ENCODE data around the gene PIP5K1A. TPM values are rescaled to one million over a fixed set of nuclear protein-coding genes. Genes with fewer than 3 reads are reported as not detected.

PIP5K1A gene
- total and polyA plus RNA-seq, 9 donors, result 27.1 to 46.0 (median 38.3) TPM

DNA sequence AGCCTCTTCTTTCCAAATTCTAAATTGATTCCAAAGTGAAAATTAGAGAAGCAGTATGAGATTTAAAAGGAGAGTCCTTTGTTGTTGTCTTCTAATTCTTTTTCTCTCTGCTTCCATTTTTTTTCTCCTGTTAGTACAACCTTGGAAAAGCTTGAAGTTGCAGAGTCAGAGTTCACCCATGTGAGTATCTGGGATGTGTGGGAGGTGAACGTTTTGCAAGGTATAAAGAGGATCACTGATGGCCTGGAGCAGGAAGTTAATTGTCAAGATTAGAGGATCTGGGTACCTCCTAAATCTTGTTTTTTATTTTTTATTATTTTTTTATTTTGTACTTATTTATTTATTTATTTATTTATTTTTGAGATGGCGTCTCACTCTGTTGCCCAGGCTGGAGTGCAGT is 48.4 kb downstream of the PIP5K1A start:
- Histone ChIP-seq H3K4me1 (ENCODE audit: control insufficient read depth, insufficient read depth, low read length) (no peaks in the 10 kb centered on the region), H3K4me3 (ENCODE audit: low read length) (no peak overlapping the region), H3K9me3 (replicated peaks; ENCODE audit: control insufficient read depth, low read depth, low read length) (no peaks in the 10 kb centered on the region), H3K27ac (ENCODE audit: low read length) (no peak overlapping the region), H3K27me3 (ENCODE audit: control insufficient read depth, insufficient read depth, low read length) (no peaks in the 10 kb centered on the region), H3K36me3 (ENCODE audit: control insufficient read depth, insufficient read depth, low read length) (peaks cover 65% of the 10 kb centered on the region)
- 100% methylated on average over 1 of the region's 2 CpGs for WGBS (ENCODE audit: insufficient coverage)
- no peak for DNase-seq

DNA sequence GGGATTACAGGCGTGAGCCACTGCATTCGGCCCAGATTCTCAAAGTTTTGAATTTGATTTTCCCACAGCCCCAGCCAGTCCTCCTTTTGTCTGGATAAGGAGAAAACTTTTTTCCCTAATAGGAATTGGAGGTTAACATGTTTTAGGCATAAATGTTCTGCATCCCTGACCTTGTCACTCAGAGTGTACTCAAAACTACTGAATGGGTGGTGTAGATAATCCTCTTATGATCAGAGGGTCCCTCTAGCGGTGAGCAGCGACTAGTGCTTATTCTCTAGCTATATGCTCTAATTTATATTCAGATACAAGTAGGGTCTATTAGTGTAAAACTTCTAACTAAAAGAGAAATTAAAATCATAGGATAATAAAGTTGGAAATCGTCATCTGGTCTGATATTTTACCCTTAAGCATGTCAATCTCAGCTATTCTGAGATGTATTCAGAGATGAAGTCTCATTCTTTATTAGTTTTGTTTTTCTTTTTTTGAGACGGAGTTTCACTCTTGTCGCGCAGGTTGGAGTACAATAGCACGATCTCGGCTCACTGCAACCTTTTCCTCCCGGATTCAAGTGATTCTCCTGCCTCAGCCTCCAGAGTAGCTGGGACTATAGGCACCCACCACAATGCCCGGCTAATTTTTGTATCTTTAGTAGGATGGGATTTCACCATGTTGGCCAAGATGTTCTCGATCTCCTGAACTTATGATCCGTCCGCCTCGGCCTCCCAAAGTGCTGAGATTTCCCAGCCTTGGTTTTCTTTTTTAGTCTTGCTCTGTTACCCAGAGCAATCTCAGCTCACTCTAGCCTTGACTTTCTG is 53.5 kb downstream of the PIP5K1A start:
- Histone ChIP-seq H3K27me3 (ENCODE audit: control insufficient read depth, insufficient read depth, low read length) (no peaks in the 10 kb centered on the region), H3K9me3 (replicated peaks; ENCODE audit: control insufficient read depth, low read depth, low read length) (no peaks in the 10 kb centered on the region), H3K36me3 (ENCODE audit: control insufficient read depth, insufficient read depth, low read length) (peaks cover 23% of the 10 kb centered on the region), H3K4me3 (ENCODE audit: low read length) (no peak overlapping the region), H3K4me1 (ENCODE audit: control insufficient read depth, insufficient read depth, low read length) (peaks cover 5% of the 10 kb centered on the region), H3K27ac (ENCODE audit: low read length) (no peak overlapping the region)
- 91% methylated on average over 5 of the region's 16 CpGs for WGBS (ENCODE audit: insufficient coverage)
- DNase-seq, result peak; percentile 78

DNA sequence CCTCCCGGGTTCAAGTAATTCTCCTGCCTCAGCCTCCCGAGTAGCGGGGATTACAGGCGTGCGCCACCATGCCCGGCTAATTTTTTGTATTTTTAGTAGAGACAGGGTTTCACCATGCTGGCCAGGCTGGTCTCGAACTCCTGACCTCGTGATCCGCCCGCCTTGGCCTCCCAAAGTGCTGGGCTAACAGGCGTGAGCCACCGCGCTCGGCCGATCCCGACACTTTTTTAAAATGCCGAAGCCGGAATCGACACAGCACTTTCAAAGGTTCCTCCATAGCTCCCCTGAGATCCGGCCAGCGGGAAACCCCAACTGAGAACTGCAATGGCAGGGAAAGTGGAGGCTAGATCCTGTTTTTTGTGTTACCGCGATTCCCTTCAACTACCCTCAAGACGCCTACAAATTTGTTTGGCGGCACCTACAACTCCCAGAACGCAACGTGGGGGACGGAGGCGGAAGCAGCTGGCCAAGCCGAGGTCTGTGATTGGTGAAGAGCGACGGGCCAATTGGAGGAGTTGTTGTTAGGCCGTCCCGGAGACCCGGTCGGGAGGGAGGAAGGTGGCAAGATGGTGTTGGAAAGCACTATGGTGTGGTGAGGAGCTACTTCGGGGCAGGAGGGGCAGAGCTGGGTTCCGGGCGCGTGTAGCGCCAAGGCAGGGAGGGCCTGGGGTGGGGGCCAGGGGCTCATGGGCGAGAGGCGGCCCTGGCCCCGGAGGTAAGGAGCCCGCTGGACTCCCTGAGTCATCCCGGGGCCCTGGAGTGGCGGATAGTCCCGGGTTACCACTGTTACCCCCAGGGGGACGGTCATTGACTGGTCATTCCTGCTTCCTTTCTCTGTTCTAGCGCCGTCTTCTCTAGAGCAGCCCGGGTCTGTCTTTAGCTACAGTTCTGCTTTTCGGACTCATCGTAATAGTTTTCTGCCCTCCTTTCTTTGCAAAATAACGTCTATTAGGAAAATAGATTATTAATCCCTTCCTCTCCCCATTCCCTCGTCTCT is 56.2 kb downstream of the PIP5K1A start, which contains the start of gene PSMD4:
PSMD4 (plus strand) TSS at position 518 of the 997 bp plus-strand sequence; CDS start at position 567, 49 bp downstream.
- no peaks in the 10 kb centered on the region for H3K9me3 ChIP-seq (replicated peaks; ENCODE audit: control insufficient read depth, low read depth, low read length)
- DNase-seq, result peak; percentile 99
- H3K27me3 ChIP-seq (ENCODE audit: control insufficient read depth, insufficient read depth, low read length), result no peaks in the 10 kb centered on the region
- H3K36me3 ChIP-seq (ENCODE audit: control insufficient read depth, insufficient read depth, low read length), result peaks cover 3% of the 10 kb centered on the region
- H3K4me3 ChIP-seq (ENCODE audit: low read length), result peak within 1 kb of the TSS; percentile 73
- peak within 1 kb of the TSS; percentile 86 for H3K27ac ChIP-seq (ENCODE audit: low read length)
- H3K4me1 ChIP-seq (ENCODE audit: control insufficient read depth, insufficient read depth, low read length), result peaks cover 5% of the 10 kb centered on the region
- WGBS (ENCODE audit: insufficient coverage), result 4% methylated on average over 42 of the region's 56 CpGs

DNA sequence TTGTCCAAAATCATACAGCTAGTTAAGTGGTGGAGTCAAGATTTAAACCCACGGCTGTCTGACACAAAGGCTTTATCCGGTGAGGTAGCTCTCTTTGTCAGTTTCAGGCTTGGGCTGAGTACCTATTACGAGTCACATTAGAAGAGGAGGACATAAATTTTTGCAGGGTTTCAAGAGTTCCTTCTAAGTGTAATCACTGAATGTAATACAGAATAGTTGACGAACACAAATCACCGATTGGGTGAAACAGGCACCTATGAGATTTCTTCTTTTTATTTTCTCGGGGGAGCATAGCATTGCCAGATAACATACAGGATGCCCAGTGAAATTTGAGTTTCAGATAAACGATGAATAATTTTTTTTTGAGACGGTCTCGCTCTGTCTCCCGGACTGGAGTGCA is 57.0 kb downstream of the PIP5K1A start:
- Histone ChIP-seq H3K9me3 (replicated peaks; ENCODE audit: control insufficient read depth, low read depth, low read length) (no peaks in the 10 kb centered on the region), H3K27me3 (ENCODE audit: control insufficient read depth, insufficient read depth, low read length) (no peaks in the 10 kb centered on the region), H3K27ac (ENCODE audit: low read length) (peak overlapping the region; percentile 86), H3K4me1 (ENCODE audit: control insufficient read depth, insufficient read depth, low read length) (peaks cover 5% of the 10 kb centered on the region), H3K36me3 (ENCODE audit: control insufficient read depth, insufficient read depth, low read length) (no peaks in the 10 kb centered on the region), H3K4me3 (ENCODE audit: low read length) (peak overlapping the region; percentile 73)
- DNase-seq, result no peak
- WGBS (ENCODE audit: insufficient coverage), result 48% methylated on average over 6 of the region's 10 CpGs

DNA sequence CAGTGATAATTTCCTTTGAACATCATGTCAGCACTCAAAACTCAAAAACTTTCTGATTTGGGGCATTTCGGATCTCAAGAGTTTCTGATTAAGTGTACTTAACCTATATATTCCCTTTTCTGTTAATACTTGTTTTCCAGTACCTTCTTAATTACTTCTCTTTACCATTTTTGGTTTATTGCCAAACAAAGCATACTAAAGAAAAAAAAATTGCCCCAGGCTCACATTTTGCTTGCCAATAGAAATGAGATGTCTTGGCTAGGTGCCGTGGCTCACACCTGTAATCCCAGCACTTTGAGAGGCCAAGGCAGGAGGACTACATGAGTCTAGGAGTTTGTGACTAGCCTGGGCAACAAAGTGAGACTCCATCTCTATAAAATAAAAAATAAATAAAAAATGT is 61.0 kb downstream of the PIP5K1A start:
- 80% methylated on average over 1 of the region's 2 CpGs for whole genome bisulfite sequencing (ENCODE audit: insufficient coverage)
- Histone ChIP-seq H3K27ac (ENCODE audit: low read length) (no peak overlapping the region), H3K36me3 (ENCODE audit: control insufficient read depth, insufficient read depth, low read length) (peaks cover 20% of the 10 kb centered on the region), H3K27me3 (ENCODE audit: control insufficient read depth, insufficient read depth, low read length) (no peaks in the 10 kb centered on the region), H3K4me1 (ENCODE audit: control insufficient read depth, insufficient read depth, low read length) (peaks cover 5% of the 10 kb centered on the region), H3K9me3 (replicated peaks; ENCODE audit: control insufficient read depth, low read depth, low read length) (no peaks in the 10 kb centered on the region), H3K4me3 (ENCODE audit: low read length) (no peak overlapping the region)
- DNase-seq, result no peak

DNA sequence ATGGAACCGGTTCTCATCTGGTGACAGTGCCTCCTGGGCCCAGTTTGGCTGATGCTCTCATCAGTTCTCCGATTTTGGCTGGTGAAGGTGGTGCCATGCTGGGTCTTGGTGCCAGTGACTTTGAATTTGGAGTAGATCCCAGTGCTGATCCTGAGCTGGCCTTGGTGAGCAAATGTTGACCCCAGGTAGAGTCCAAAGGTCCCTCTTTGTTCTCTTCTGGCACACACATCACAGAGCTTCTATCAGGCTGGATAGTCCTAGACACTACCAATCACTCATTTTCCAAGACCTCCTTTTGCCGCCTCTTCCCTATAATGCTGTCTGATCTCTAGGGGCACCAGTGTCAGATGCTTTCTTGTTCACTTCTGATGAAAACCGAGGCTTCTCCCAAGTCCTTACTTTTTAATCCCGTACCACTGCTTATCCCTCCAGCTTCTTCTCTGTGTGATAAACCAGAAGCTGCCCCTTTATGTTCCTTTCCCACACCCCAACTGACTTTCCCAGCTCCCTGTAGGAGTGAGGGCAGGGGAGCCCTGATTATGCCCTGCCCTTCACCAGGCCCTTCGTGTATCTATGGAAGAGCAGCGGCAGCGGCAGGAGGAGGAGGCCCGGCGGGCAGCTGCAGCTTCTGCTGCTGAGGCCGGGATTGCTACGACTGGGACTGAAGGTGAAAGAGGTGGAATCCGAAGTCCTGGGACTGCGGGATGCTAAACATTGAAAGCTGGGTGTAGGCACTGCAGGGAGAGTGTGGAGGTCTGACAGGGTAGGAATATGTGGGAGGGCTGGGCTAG is 67.3 kb downstream of the PIP5K1A start:
- WGBS (ENCODE audit: insufficient coverage), result 89% methylated on average over 10 of the region's 14 CpGs
- Histone ChIP-seq H3K4me1 (ENCODE audit: control insufficient read depth, insufficient read depth, low read length) (no peaks in the 10 kb centered on the region), H3K4me3 (ENCODE audit: low read length) (no peak overlapping the region), H3K27me3 (ENCODE audit: control insufficient read depth, insufficient read depth, low read length) (no peaks in the 10 kb centered on the region), H3K27ac (ENCODE audit: low read length) (no peak overlapping the region), H3K9me3 (replicated peaks; ENCODE audit: control insufficient read depth, low read depth, low read length) (no peaks in the 10 kb centered on the region), H3K36me3 (ENCODE audit: control insufficient read depth, insufficient read depth, low read length) (peaks cover 60% of the 10 kb centered on the region)
- no peak for DNase-seq

DNA sequence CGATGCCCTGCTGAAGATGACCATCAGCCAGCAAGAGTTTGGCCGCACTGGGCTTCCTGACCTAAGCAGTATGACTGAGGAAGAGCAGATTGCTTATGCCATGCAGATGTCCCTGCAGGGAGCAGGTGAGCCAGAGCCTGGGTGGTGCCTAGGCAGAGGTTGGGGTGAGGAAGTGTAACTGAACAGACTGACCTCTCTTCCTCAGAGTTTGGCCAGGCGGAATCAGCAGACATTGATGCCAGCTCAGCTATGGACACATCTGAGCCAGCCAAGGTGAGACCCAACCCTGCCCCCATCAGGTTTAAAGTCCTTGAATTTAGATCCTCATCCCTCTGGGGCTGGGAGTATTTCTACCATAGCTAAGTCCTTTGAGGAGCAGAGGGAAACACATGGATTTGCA is 68.0 kb downstream of the PIP5K1A start:
- no peak for DNase-seq
- peaks cover 64% of the 10 kb centered on the region for H3K36me3 ChIP-seq (ENCODE audit: control insufficient read depth, insufficient read depth, low read length)
- H3K4me3 ChIP-seq (ENCODE audit: low read length), result no peak overlapping the region
- H3K4me1 ChIP-seq (ENCODE audit: control insufficient read depth, insufficient read depth, low read length), result no peaks in the 10 kb centered on the region
- WGBS (ENCODE audit: insufficient coverage), result 100% methylated on average over 1 of the region's 3 CpGs
- no peaks in the 10 kb centered on the region for H3K27me3 ChIP-seq (ENCODE audit: control insufficient read depth, insufficient read depth, low read length)
- no peak overlapping the region for H3K27ac ChIP-seq (ENCODE audit: low read length)
- no peaks in the 10 kb centered on the region for H3K9me3 ChIP-seq (replicated peaks; ENCODE audit: control insufficient read depth, low read depth, low read length)

DNA sequence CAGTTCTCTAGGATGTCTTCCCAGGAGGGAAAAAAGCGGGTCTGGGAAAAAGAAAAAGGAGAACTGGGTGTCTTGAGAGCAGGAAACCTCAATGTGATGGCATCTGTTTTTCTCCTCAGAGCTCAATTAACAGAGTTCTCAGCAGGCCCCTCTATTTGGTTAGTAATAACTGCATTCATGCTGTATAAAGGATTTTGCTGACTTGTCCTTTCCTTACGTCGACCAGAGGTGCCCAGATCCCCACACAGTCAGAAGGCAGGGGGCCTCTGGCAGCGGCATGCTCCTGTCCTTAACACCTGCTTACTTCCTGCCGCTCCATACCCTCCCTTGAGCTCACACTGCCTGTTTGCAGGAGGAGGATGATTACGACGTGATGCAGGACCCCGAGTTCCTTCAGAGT is 68.5 kb downstream of the PIP5K1A start:
- Histone ChIP-seq H3K36me3 (ENCODE audit: control insufficient read depth, insufficient read depth, low read length) (peaks cover 63% of the 10 kb centered on the region), H3K4me3 (ENCODE audit: low read length) (no peak overlapping the region), H3K4me1 (ENCODE audit: control insufficient read depth, insufficient read depth, low read length) (peaks cover 2% of the 10 kb centered on the region), H3K27me3 (ENCODE audit: control insufficient read depth, insufficient read depth, low read length) (no peaks in the 10 kb centered on the region), H3K27ac (ENCODE audit: low read length) (no peak overlapping the region), H3K9me3 (replicated peaks; ENCODE audit: control insufficient read depth, low read depth, low read length) (no peaks in the 10 kb centered on the region)
- WGBS (ENCODE audit: insufficient coverage), result 86% methylated on average over 4 of the region's 8 CpGs
- DNase-seq, result no peak

DNA sequence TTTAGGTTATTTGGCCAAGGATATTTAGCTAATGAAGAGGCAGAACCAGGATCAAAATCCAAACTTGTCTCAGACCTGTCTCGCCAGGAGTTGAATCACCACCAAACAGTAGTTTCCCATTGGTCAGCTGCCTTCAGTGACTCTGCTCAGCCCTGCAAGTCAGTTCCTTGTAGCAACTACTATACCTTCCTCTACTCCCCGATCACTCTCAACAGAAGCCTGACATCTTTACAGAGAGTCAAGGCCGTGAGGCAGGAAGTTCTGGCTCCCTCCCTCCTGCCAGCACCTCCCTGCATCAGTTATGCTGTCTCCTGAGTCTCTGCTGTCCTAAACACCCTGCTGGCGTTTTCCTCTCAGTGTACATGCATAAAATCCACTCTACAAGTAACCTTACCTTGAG is 69.4 kb downstream of the PIP5K1A start:
- Histone ChIP-seq H3K27me3 (ENCODE audit: control insufficient read depth, insufficient read depth, low read length) (no peaks in the 10 kb centered on the region), H3K27ac (ENCODE audit: low read length) (no peak overlapping the region), H3K4me3 (ENCODE audit: low read length) (no peak overlapping the region), H3K9me3 (replicated peaks; ENCODE audit: control insufficient read depth, low read depth, low read length) (no peaks in the 10 kb centered on the region), H3K36me3 (ENCODE audit: control insufficient read depth, insufficient read depth, low read length) (peaks cover 58% of the 10 kb centered on the region), H3K4me1 (ENCODE audit: control insufficient read depth, insufficient read depth, low read length) (peaks cover 2% of the 10 kb centered on the region)
- no peak for DNase-seq
- 69% methylated on average over 3 of the region's 4 CpGs for WGBS (ENCODE audit: insufficient coverage)
